ENCODE results near the gene GATA2. TPM values are rescaled to one million over a fixed set of nuclear protein-coding genes. Genes with fewer than 3 reads are reported as not detected.

GATA2 gene
- total and polyA plus RNA-seq, 2 of the 13 experiments (the other 11 are each of a cell fraction or from before 2014, with no cell fraction given): 3.5 to 6.2 TPM

- WGBS (ENCODE audit: low lambda C conversion rate): 80% methylated on average over 9 of the region's 12 CpGs
- intact Hi-C loops (cut with micrococcal nuclease; ENCODE audit: unreplicated experiment): no loop called here
- H3K4me2 ChIP-seq (ENCODE audit: low read depth, low read length): no peak overlapping the region
Measured at GRCh38 chr3:128504963-128505730, 12.1 kb upstream of the GATA2 start.

More at GRCh38 chr3:128504963-128505730, 12.1 kb upstream of the GATA2 start:
- POLR2A ChIA-PET: no interaction called here
- Histone ChIP-seq H4K20me1 (ENCODE audit: insufficient read depth, low read length) (no peaks in the 10 kb centered on the region), H3K9ac (ENCODE audit: insufficient read depth, low read depth, low read length) (no peak overlapping the region), H3K27me3 (ENCODE audit: control insufficient read depth in 1 of 2, insufficient read depth in 2 of 2, low read length in 2 of 2) (no peaks in the 10 kb centered on the region; a peak in 1 of 5 replicates), H3K9me3 (ENCODE audit: low read length) (no peaks in the 10 kb centered on the region), H3K79me2 (ENCODE audit: insufficient read depth, low read length) (no peaks in the 10 kb centered on the region), H2AFZ (ENCODE audit: low read length) (no peak overlapping the region), H3K4me1 (ENCODE audit: insufficient read depth, low read length) (no peaks in the 10 kb centered on the region), H3K27ac (ENCODE audit: extremely low read length, insufficient read depth, low read length) (no peak overlapping the region), H3K36me3 (replicated peaks in 1 of 2; ENCODE audit: control insufficient read depth in 1 of 2, insufficient read depth in 2 of 2, low read length in 2 of 2) (no peaks in the 10 kb centered on the region), H3K4me3 (replicated peaks in 1 of 3; ENCODE audit: insufficient read depth in 1 of 3, low read depth in 2 of 3, low read length in 3 of 3) (no peak overlapping the region)
- CTCF ChIA-PET (ENCODE audit: low intra/inter-chr PET ratio, low total read pairs): no interaction called here
- DNase-seq (ENCODE audit: low spot score) (no peak), FAIRE-seq (no peak), ATAC-seq (no peak)
- no TSS peak for BruUV-seq (replicated peaks)
- in situ Hi-C loops (cut with HindIII; ENCODE audit: extremely low pct_ligation_motif_present, low pct_unique_long_range_greater_than_20kb): no loop called here
- TF ChIP-seq ZNF430 (CRISPR knock-in tag; IDR thresholded peaks at IDR 0.05) (no peak), ZFAT (CRISPR knock-in tag; conservative IDR thresholded peaks at IDR 0.05) (no peak), HDAC1 (CRISPR knock-in tag; IDR thresholded peaks at IDR 0.05) (no peak), ZSCAN21 (CRISPR knock-in tag; IDR thresholded peaks at IDR 0.05; ENCODE audit: borderline replicate concordance) (no peak), ZNF619 (CRISPR knock-in tag; IDR thresholded peaks at IDR 0.05) (no peak), ZNF24 (IDR thresholded peaks at IDR 0.05) (no peak), ARNT2 (CRISPR knock-in tag; IDR thresholded peaks at IDR 0.05; ENCODE audit: low read depth) (no peak), MTF1 (CRISPR knock-in tag; IDR thresholded peaks at IDR 0.05) (no peak), NFATC3 (CRISPR knock-in tag; IDR thresholded peaks at IDR 0.05) (no peak), GMEB2 (CRISPR knock-in tag; IDR thresholded peaks at IDR 0.05; ENCODE audit: low read depth) (no peak)
- TF ChIP-seq, protein P1, sequence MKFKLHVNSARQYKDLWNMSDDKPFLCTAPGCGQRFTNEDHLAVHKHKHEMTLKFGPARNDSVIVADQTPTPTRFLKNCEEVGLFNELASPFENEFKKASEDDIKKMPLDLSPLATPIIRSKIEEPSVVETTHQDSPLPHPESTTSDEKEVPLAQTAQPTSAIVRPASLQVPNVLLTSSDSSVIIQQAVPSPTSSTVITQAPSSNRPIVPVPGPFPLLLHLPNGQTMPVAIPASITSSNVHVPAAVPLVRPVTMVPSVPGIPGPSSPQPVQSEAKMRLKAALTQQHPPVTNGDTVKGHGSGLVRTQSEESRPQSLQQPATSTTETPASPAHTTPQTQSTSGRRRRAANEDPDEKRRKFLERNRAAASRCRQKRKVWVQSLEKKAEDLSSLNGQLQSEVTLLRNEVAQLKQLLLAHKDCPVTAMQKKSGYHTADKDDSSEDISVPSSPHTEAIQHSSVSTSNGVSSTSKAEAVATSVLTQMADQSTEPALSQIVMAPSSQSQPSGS (CRISPR knock-in tag; IDR thresholded peaks at IDR 0.05): no peak
- TF ChIP-seq, protein P2, sequence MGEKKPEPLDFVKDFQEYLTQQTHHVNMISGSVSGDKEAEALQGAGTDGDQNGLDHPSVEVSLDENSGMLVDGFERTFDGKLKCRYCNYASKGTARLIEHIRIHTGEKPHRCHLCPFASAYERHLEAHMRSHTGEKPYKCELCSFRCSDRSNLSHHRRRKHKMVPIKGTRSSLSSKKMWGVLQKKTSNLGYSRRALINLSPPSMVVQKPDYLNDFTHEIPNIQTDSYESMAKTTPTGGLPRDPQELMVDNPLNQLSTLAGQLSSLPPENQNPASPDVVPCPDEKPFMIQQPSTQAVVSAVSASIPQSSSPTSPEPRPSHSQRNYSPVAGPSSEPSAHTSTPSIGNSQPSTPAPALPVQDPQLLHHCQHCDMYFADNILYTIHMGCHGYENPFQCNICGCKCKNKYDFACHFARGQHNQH (CRISPR knock-in tag; IDR thresholded peaks at IDR 0.05): no peak
- TF ChIP-seq, protein P3, sequence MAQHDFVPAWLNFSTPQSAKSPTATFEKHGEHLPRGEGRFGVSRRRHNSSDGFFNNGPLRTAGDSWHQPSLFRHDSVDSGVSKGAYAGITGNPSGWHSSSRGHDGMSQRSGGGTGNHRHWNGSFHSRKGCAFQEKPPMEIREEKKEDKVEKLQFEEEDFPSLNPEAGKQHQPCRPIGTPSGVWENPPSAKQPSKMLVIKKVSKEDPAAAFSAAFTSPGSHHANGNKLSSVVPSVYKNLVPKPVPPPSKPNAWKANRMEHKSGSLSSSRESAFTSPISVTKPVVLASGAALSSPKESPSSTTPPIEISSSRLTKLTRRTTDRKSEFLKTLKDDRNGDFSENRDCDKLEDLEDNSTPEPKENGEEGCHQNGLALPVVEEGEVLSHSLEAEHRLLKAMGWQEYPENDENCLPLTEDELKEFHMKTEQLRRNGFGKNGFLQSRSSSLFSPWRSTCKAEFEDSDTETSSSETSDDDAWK (CRISPR knock-in tag; IDR thresholded peaks at IDR 0.05): no peak
